Epidermal melanocyte (primary cell): ENCODE measurements around the gene SELENOI.

Source experiments
- DNase-seq: peaks from one replicate; pipeline ENCODE4 v3.0.0; 2011; ENCODE audit warnings: low spot score; ENCODE audit not compliant: insufficient read length

SELENOI gene

DNA sequence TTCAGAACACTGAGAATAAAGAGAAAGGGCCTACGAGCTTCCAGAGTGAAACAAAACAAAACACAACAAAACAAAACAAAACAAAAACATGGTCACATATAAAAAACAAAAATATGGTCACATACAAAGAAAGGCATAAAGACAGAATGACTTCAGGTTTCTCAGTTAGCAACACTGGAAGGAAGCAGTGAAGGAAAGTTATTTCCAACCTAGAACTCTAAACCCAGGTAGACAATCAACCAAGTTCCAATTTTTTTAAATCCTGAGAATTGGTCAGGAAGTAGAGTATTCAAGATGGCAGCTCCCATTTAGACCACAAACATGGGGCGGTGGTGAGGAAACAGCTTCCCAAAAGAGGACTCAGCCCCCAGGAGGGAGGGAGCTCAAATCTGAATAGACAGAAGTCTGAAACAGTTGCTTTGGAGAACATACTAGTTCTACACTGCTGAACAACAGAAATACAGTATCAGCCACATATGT lies 64.9 kb downstream of the SELENOI start:
- no peak for DNase-seq

DNA sequence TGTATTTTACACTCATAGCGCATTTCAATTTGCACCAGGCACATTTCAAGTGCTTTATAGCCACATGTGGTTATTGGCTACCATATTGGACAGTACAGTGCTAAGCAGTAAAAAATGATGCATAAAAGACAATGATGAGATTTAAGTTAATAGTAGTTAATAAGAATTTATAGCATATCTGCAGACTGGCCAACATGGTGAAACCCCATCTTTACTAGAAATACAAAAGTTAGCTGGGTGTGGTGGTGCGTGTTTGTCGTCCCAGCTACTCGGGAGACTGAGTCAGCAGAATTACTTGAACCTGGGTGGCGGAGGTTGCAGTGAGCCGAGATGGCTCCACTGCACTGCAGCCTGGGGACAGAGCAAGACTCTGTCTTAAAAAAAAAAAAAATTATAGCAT lies 65.5 kb downstream of the SELENOI start:
- DNase-seq, result no peak

DNA sequence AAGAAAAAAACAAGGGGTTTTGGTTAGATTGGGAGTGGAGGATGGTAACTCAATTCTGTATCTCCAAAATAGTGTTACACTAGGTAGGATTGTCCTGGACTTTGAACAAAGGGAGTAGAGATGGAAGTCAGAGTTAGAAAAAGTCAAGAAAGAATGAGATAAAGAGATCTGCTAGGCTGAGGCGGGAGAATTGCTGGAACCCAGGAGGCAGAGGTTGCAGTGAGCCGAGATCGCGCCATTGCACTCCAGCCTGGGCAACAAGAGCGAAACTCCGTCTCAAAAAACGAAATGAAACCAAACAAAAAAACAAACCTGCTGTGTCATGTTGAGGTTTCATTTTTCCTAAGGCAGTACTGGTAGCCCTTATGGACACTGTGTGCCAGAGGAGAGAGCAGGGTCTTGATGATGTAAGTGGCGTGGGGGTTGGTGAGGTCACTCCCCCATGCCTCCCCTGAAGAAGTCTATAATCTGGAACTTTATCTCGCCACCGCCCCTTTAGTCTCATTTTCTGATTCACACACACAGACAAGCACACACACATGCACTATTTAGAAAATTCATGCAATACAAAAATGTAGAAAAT lies 66.2 kb downstream of the SELENOI start:
- no peak for DNase-seq

DNA sequence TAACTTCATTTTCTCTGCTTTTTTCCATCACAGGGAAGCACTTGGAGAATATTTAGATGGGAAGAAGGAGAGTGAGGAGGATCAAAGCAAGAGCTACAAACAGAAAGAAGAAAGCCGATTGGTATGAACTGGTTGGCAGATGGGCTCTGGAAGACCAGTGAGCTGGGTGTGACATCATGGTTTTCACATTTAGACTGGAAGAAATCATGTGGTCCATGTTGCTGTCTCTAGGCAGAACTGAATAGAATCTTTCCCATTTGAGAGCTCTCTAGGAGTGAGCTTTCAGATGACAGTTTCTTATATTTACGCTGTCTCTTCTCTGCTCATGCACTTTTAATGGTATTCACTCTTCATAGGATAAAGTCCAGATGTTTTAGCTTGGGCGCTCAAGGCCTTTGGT lies 68.4 kb downstream of the SELENOI start:
- DNase-seq, result no peak

DNA sequence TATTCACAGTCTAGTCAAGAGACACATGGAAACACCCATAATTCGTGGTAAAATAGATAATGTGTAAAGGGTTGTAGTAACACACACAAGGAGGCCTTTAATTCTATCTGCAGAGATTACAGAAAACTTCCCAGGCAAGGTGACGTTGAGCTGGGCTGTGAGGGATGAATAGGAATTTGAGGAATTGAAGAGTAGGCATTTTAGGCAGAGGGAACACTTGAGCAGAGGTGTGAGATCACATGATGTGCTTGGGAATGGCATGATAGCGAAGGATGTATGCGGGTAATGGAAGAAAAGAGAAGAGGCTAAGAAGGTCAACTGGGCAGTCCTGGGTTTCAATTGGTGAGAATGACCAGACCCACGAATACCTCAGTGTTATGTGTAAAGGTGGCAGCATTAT lies 76.0 kb downstream of the SELENOI start:
- no peak for DNase-seq

DNA sequence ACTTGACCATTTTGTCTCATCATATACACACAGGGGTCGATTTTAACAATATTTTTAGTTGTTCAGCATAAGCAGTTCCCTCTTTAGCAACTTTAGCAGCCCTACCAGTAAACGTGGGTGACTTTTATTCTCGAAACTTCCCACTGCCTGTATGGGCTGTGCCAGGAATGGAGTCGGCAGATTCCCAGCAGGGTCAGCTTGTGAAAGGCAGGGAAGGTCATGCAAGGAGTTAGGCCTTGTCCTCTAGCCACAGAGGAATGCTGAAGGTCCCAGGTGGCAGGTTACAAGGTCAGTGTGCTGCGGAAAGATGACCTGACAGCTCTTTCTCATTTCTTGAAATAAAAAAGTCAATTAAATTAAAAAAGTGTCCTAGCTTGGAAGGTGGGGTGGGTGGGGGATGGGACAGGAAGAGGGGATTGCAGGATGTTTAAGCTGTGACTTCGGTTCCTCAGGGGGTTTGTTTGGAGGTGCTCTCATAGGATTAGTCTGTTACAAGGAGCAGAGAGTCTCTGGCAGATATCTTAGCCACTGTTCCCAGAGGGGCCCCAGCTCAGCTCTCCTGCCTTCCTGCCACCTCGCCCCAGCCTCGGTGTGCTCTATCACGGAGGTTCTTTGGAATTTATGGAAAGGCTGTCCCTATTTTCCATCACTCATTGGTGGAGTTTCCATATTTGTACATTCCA lies 77.1 kb downstream of the SELENOI start:
- DNase-seq, result no peak

DNA sequence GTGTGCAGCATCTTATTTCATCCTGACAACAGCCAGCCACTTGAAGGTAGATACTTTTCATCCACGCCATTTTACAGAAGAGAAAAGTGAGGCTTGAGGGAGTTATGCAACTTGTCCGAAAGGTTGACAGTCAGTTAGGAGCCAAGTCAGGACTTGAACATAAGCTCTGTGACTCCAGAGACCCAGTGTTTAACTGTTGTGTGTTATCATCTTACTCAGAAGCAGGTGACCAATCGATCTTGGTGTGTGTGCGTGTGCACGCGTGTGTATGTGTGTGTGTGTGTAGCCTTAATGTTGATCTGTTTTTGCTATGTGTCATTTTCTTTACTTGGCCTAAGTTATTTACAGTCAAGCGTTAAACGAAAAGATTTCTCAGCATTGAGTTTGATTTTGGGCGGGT lies 77.8 kb downstream of the SELENOI start:
- DNase-seq, result no peak

DNA sequence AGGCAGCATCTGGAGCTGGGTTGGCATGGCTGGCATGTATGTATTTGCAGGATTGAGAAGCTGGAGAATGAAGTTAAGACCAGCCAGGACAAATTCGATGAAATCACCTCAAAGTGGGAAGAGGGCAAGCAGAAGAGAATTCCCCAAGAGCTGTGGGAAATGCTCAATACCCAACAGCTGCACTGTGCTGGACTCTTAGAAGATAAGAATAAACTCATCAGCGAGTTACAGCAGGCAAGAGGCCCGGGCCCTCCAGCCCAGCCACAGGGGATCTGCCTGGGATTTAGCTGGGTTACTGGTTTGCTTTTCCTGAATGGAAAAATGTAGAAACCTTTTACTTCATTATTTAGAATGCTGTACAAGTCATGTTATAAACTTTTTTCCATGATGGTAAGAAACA lies 78.3 kb downstream of the SELENOI start:
- DNase-seq, result no peak

DNA sequence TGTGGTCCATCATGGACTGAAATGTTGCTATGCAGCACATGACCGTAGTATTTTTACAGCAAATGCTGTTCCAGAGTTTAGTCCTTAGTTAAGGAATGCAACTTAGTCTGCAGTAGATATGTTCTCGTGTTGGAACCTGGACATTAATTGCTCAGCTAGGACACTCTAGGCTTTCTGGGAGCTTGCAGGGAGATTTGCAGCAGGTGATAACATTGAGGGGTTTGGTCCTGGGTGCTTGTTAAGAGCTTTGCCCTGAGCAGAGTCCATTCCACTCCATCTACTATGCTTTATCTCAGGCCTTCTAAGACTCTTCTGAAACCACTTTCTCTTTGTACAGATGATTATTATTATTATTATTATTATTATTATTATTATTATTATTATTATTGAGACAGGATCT lies 82.9 kb downstream of the SELENOI start:
- DNase-seq, result no peak

DNA sequence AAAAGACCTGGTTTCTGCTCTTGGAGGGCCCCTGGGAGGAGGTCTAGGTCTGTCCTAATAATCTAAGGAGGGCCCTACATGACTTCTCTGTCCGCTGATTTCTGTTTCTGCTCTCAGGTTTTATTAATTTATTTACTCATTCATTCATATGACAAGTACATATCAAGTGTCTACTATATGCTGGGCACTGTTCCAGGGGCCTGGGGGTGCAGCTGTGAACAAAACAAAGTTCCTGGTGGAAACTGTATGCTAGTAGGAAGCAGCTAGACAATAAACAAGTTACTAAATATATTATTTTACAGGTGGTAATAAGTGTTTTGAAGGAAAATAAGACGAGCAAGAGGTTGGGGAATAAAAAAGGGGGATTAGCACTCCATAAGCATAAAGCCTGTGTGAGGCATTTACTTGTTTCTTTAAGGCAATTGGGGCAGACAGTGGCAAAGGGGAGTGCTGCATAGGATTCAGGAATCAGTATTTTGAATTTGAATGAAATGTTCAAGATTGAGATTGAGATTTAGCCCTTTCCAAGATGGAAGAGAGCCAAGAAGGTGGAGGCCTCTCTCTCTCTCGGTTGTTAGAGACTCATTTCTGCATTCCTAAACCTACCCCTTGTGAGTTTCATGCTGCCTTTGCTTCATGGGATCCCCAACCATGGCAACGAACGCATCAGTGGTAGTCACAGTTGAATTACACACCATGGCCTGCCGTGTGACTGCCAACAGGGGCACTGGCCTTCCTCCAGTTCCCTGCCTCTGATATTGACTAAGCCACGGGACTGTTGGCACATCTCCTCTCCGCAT lies 84.0 kb downstream of the SELENOI start:
- no peak for DNase-seq

DNA sequence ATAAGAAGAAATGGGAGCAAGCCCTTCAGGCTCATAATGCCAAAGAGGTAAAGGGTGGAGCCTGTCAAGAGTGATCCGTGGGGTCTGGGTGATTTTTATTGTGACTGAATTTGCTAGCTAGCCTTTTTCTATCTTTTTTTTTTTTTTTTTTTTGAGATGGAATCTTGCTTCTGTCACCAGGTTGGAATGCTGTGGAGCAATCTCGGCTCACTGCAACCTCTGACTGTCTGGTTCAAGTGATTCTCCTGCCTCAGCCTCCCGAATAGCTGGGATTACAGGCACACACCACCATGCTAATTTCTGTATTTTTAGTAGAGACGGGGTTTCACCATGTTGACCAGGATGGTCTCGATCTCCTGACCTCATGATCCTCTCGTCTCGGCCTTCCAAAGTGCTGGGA lies 84.9 kb downstream of the SELENOI start:
- no peak for DNase-seq

DNA sequence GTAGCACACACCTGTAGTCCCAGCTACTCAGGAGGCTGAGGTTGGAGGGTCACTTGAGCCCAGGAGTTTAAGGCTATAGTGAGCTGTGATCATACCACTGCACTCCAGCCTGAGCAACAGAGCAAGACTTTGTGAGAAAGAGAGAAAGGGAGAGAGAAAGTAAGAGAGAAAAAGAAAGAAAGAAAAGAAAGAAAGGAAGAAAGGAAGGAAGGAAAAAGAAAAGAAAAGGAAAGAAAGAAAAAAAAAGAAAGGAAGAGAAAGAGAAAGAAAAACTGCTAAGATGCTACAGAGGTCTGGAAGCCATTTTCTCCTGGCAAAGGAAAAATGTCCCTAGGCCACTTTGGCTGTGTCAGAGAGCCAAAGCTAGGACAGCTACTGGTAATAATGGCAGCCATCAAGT lies 86.4 kb downstream of the SELENOI start:
- no peak for DNase-seq

DNA sequence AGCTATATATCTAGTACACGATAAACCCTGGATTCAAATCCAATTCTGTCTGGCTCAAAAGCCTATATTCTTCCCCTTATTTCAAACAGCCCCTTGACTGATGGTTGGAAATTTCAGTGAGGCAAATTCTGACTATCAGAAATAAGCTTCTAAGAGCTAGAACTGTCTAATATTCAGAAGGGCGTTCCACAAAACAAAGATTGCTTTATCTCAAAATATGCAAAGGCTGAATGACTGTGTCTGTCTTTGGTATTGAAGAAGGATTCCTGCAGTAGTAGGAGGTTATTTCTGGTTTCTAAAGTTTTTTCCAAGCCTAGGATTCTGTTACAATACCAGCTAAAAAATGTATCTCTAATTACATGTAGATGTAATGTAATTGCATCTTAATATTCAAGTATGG lies 86.9 kb downstream of the SELENOI start:
- DNase-seq, result peak; percentile 72

DNA sequence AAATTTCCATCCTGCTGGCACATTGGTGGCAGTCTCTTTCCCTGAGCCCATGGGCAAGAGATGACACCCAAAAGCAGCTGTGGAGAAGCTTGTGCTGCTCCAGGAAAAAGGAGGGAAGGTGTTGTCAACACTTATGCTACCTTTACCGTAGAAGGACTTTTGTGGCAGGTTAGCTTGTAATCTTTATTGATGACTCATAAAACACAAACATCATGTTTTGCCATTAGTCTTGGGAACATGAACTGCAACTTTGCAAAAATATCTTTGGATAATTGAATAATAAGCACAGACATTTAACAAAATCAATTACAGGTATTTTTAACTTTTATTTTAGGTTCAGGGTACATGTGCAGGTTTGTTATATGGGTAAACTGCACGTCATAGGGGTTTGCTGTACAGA lies 89.2 kb downstream of the SELENOI start:
- DNase-seq, result no peak

DNA sequence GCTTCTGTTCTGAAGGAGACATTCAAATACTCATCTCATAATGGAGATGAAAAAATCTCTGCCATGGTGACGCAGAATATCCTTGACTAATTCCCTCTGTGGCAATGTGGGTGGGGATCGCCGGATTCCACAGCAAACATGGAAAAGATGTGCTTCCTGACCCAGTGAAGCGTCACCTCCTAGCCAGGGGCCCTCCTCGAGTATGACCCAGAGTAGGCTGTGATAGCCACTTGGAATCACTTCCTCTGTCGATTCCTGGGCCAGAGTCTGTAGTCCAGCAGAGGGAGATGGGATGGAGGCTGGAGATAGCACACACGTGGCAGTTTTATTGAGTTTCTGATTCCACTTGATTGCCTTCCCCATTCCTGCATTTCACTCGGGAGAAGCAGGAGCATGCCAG lies 92.6 kb downstream of the SELENOI start:
- DNase-seq, result peak; percentile 27

DNA sequence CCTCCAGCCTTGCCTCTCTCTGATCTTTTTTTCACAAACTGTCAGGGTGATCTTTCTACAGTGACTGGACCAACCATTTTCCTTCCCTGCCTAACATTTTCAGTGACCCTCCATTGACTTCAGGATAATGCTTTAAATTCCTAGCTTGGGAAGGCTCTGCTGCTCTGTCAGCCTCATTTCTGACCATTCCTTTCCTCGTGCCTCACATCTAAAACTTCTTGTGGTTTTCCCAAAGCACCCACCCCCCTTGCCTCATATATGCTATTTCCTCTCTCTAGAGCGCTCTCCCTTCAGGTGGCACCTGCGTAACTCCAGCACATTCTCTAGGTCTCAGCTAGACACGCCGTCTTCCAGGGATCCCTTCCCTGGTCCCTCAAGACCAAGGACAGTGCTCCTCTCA lies 93.0 kb downstream of the SELENOI start:
- DNase-seq, result no peak

DNA sequence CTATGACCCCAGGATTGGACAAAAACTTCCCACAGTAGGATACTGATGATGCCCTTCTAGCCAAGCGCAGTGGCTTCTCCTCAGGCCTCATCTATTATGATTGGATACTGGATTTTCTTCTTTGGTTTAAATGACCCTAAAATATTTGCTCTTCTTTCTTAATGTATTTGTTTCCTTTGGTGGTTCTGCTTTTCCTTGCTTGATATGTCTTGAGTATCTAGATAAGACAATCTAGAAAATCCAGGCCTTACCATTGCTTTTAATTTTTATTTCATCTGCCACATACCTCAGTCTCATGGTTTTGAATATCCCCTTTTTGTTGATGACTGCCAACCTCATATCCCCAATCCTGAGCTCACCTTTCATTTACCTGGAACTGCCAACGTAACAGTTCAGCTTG lies 96.4 kb downstream of the SELENOI start:
- no peak for DNase-seq

DNA sequence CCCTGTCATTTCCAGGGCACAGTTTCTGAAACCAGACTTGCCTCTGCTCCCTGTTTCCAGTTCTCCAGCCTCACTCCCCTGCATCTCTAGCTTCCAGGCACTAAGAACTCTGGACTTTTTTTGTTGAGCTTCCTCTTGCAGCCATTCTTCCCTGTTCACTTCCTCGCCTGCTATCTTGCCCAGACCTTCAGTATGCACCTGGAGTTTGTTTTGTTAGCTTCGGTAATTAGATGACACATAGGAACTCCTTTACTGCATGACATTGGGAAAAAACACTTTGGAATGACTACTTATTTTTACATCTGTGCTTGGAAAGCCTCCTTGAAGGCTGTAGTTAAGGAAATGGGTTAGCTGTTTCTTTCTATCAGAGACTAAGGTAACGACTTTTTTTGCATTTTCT lies 96.8 kb downstream of the SELENOI start:
- DNase-seq, result no peak

DNA sequence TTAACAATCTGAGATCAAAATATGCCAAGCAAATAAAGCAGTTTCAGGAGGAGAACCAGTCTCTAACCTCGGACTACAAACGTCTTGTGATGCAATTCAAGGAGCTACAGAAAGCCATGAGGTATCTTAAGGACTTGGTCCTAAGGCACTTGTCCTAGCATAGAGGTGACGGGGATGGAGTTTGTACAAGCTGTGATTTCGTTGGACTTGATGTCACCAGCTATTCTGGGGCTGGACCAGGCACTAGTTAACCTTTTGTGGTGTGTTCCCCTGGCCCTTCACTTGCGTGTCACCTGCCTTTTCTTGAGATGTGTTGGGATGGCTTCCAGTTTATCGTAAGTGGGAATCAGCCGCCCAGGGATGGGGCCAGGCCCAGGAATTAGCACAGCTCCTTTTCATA lies 98.3 kb downstream of the SELENOI start:
- no peak for DNase-seq
